Stomach (tissue), 9 donors: ENCODE measurements around the gene CETP. TPM values are rescaled to one million over a fixed set of nuclear protein-coding genes. Genes with fewer than 3 reads are reported as not detected.
A peak's percentile ranks its signal among the peaks of the same experiment; 100 is the strongest.

ENCODE experiments used
- DNase-seq, 2 donors: peaks; one replicate each; pipeline versions ENCODE4 v3.0.0 to v3.0.0-alpha.2; 2013 to 2019
- H3K27ac ChIP-seq, 5 donors: fragments of 200-600 bp in 4 of 5; sonication (generic) in 4 of 5; one replicate each; pipeline ENCODE4 v1.5.1; 2013 to 2019; ENCODE audit warnings: mild to moderate bottlenecking in 1 of 5, moderate library complexity in 1 of 5
- H3K27me3 ChIP-seq, 3 donors: fragments of 200-600 bp; sonication (generic); one replicate each; pipeline ENCODE4 v1.5.1; 2017 to 2019; ENCODE audit warnings: mixed run types in 1 of 3
- H3K36me3 ChIP-seq, 4 donors: fragments of 200-600 bp; sonication (generic); 1 replicate in 3 of 4; 2 replicates in 1 of 4; pipeline ENCODE4 v1.5.1; 2016 to 2019
- H3K4me1 ChIP-seq, 4 donors: fragments of 200-600 bp; sonication (generic); one replicate each; pipeline ENCODE4 v1.5.1; 2016 to 2019
- H3K4me3 ChIP-seq, 4 donors: fragments of 200-600 bp; sonication (generic) in 3 of 4; one replicate each; pipeline ENCODE4 v1.5.1; 2016 to 2019; ENCODE audit warnings: mild to moderate bottlenecking in 1 of 4
- H3K9me3 ChIP-seq, 4 donors: fragments of 200-600 bp; sonication (generic); one replicate each; pipeline ENCODE4 v1.5.1; 2016 to 2019
- EP300 ChIP-seq: sonication (generic); formaldehyde crosslinking; IDR thresholded peaks from one replicate; pipeline ENCODE4 v1.6.1; 2017; ENCODE audit warnings: antibody characterized with exemption
- POLR2A ChIP-seq, 4 donors: fragments of 450-650 bp; IDR thresholded peaks; one replicate each; pipeline ENCODE4 v1.6.1; 2016; ENCODE audit warnings: antibody characterized with exemption in 4 of 4, control low read depth in 2 of 4, mild to moderate bottlenecking in 1 of 4, moderate library complexity in 1 of 4
- POLR2AphosphoS5 ChIP-seq, 3 donors: sonication (generic); formaldehyde crosslinking; IDR thresholded peaks; one replicate each; pipeline ENCODE4 v1.6.1; 2016; ENCODE audit warnings: antibody characterized with exemption in 3 of 3
- WGBS, 5 donors: extraction: QIAGEN DNeasy Blood & Tissue Kit in 3 of 5; methylation state at CpG; one replicate each; pipeline versions ENCODE4 v1.1.5 to v1.1.7; 2013 to 2018; 5-methylcytosine and 5-hydroxymethylcytosine counted together
- intact Hi-C: fragments of 100-400 bp; cut with DNase I; formaldehyde crosslinking; loops from one replicate; pipeline ENCODE4 v1.15.1; 2023; ENCODE audit warnings: low total_unique reads
- polyA plus RNA-seq, 3 donors: library from polyadenylated mRNA; stranded (reverse); fragments of 200-250 nt; gene quantifications; one replicate each; pipeline ENCODE4 v1.2.3, GENCODE V29; 2013
- total RNA-seq, 5 donors: library from RNA; depleted of rRNA; stranded (reverse); fragments of >200 nt; gene quantifications; one replicate each; pipeline versions ENCODE4 v1.1.0 to v1.2.3, GENCODE V29; 2014 to 2016
- TF ChIP-seq, protein P1 (sequence below), 7 experiments: fragments of 450-650 bp in 4 of 7; fragments of 200-600 bp in 3 of 7; sonication (generic) in 3 of 7; IDR thresholded peaks; one replicate each; pipeline ENCODE4 v1.5.1; 2016 to 2019; ENCODE audit warnings: antibody characterized with exemption in 7 of 7, control low read depth in 2 of 7, mild to moderate bottlenecking in 1 of 7
- donor health status: healthy with polysubstance abuse.
- donor health status: Bipolar disorder and iron deficiency.
- donor health status: healthy.

CETP gene
- total and polyA plus RNA-seq, 8 donors = 0.18 to 2.9 (median 0.32) TPM; not detected in 4

DNA sequence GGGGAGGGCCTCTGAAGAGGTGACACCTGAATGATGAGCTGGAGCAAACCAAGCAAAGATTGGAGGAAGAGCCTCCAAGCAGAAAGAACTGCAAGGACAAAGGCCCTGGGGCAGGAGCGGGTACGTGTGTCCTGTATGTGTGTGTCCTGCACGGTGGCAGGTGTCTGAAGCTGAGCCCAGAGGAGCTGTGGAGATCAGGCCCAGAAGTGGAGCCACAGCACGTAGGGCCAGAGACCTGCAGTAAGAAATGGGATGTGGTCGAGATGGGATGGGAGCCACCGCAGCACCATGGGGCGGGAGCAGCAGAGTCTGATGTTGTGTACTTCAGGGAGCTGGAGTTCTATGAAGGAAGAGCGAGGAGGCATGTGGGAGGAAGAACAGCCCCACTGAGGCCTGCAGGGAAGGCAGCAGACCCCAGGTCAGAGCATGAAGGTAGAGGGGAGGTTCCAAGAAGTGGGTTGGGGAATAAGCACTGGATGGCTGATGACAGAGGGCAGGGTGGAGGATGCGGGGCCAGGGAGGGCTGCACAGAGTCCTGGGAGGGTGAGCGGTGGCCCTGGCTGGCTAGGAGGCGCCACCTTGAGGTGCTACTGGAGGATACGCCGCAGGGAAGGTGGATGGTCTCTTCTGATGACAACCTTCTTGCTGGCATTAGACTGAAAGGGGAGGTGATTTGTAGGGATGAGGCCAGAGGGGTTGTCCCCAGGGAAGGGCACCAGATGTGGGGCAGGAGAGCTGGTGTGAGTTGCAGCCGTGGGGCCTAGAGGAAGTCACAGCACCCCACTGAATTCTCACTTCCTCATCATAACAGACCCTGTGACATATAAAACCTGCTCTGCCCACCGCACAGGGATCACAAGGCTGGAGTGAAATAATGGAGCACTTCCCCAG, 10.6 kb upstream of the CETP start:
- H3K9me3 ChIP-seq = no peaks in the 10 kb centered on the region
- H3K4me1 ChIP-seq = peaks cover 0 to 20% (median 2%) of the 10 kb centered on the region in 4 donors
- DNase-seq = peak; percentile 70 to 74
- H3K27ac ChIP-seq = no peak overlapping the region
- no peak overlapping the region for H3K4me3 ChIP-seq
- TF ChIP-seq EP300 = no peak
- TF ChIP-seq, protein P1, sequence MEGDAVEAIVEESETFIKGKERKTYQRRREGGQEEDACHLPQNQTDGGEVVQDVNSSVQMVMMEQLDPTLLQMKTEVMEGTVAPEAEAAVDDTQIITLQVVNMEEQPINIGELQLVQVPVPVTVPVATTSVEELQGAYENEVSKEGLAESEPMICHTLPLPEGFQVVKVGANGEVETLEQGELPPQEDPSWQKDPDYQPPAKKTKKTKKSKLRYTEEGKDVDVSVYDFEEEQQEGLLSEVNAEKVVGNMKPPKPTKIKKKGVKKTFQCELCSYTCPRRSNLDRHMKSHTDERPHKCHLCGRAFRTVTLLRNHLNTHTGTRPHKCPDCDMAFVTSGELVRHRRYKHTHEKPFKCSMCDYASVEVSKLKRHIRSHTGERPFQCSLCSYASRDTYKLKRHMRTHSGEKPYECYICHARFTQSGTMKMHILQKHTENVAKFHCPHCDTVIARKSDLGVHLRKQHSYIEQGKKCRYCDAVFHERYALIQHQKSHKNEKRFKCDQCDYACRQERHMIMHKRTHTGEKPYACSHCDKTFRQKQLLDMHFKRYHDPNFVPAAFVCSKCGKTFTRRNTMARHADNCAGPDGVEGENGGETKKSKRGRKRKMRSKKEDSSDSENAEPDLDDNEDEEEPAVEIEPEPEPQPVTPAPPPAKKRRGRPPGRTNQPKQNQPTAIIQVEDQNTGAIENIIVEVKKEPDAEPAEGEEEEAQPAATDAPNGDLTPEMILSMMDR (IDR thresholded peaks at IDR 0.05) = peak in 5 of 7 experiments; percentile 33 to 78 (median 59)
- peak in 1 of 3 donors; percentile 35 for TF ChIP-seq POLR2AphosphoS5 (IDR thresholded peaks at IDR 0.05)
- no peak for TF ChIP-seq POLR2A (IDR thresholded peaks at IDR 0.05)
- H3K27me3 ChIP-seq = no peaks in the 10 kb centered on the region
- WGBS, 5 donors = 42 to 56% (median 43%) methylated on average over 15 of the region's 15 CpGs
- intact Hi-C loops = loop anchor here (5.0 kb wide), 1 partner anchor 84 kb away; the partner anchor contains the start of gene SLC12A3
- peaks cover 0 to 21% (median 12%) of the 10 kb centered on the region in 4 donors for H3K36me3 ChIP-seq

DNA sequence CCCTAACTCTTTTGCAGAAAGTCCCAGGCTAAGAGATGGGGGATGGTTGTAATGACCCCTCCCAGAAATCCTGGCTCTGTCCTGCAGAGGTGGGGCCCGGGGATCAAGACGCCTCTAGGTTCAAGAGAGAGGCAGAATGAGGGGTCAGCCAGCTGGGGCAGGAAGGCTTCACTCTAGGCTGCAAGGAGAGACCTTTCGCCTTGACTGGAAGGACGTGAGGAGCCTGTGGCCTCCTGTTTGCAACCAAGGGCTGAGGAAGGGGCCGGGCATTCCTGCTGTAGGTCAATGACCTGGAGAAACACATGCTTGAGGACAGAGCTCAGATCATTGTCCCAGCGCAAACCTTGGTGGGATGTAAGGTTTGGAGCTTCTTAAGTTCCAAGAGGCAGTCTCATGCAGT, 8.7 kb upstream of the CETP start:
- H3K36me3 ChIP-seq = peaks cover 0 to 8% (median 0%) of the 10 kb centered on the region in 4 donors
- no peaks in the 10 kb centered on the region for H3K27me3 ChIP-seq
- H3K4me3 ChIP-seq = no peak overlapping the region
- intact Hi-C loops = loop anchor here (5.0 kb wide), 1 partner anchor 86 kb away; the partner anchor contains the start of gene SLC12A3
- WGBS, 5 donors = 71 to 84% (median 80%) methylated on average over 6 of the region's 6 CpGs
- TF ChIP-seq, protein P1 (IDR thresholded peaks at IDR 0.05) = no peak
- TF ChIP-seq POLR2AphosphoS5 (IDR thresholded peaks at IDR 0.05) (no peak), POLR2A (IDR thresholded peaks at IDR 0.05) (no peak), EP300 (no peak)
- peaks cover 0 to 9% (median 0%) of the 10 kb centered on the region in 4 donors for H3K4me1 ChIP-seq
- no peak overlapping the region for H3K27ac ChIP-seq
- H3K9me3 ChIP-seq = no peaks in the 10 kb centered on the region
- no peak for DNase-seq

DNA sequence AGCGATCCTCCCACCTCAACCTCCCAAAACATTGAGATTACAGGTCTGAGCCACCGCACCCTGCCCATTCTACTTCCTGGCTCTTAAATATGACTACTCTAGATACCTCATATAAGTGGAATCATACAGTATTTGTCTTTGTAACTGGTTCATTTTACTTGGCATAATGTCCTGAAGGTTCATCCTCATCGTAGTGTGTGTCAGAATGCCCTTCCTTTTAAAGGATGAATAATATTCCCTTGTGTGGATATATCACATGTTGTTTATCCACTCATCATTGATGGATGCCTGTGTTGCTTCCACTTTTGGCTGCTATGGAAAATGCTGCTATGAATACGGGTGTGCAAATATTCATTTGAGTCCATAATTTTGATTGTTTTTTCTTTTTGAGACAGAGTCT, 5.7 kb upstream of the CETP start:
- 84 to 94% (median 88%) methylated on average over 4 of the region's 4 CpGs for WGBS, 5 donors
- Histone ChIP-seq H3K27ac (no peak overlapping the region), H3K4me1 (peaks cover 0 to 19% (median 0%) of the 10 kb centered on the region in 4 donors), H3K27me3 (no peaks in the 10 kb centered on the region), H3K9me3 (no peaks in the 10 kb centered on the region), H3K4me3 (no peak overlapping the region), H3K36me3 (no peaks in the 10 kb centered on the region)
- no peak for DNase-seq
- intact Hi-C loops = no loop called here
- TF ChIP-seq POLR2AphosphoS5 (IDR thresholded peaks at IDR 0.05) = no peak
- TF ChIP-seq, protein P1 (IDR thresholded peaks at IDR 0.05) = no peak
- no peak for TF ChIP-seq EP300
- no peak for TF ChIP-seq POLR2A (IDR thresholded peaks at IDR 0.05)

DNA sequence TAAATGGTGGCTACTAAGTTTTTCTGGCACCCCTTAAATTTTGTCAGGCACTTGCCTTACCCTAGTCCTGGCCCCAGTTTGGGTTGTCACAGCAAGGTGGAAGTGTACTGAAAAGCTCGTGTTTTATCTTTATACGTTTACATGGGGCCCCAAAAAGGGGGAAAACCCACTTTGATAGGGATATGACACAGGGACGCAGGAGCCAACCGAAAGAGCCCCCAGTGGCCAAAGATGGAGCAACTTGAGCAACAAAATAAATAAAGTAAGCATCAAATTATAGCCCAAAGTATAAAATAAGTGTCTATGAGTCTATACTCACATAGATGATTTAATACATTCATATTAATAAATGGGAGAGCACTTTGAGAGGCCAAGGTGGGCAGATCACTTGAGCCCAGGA, 5.0 kb upstream of the CETP start:
- no peak for DNase-seq
- H3K4me3 ChIP-seq = no peak overlapping the region
- no peaks in the 10 kb centered on the region for H3K36me3 ChIP-seq
- H3K27me3 ChIP-seq = no peaks in the 10 kb centered on the region
- intact Hi-C loops = no loop called here
- TF ChIP-seq POLR2A (IDR thresholded peaks at IDR 0.05) (no peak), POLR2AphosphoS5 (IDR thresholded peaks at IDR 0.05) (no peak)
- WGBS, 5 donors = 39 to 68% (median 51%) methylated on average over 4 of the region's 4 CpGs
- H3K9me3 ChIP-seq = no peaks in the 10 kb centered on the region
- peaks cover 0 to 22% (median 0%) of the 10 kb centered on the region in 4 donors for H3K4me1 ChIP-seq
- no peak overlapping the region for H3K27ac ChIP-seq
